Measurements from ENCODE around the gene COL9A3. TPM values are rescaled to one million over a fixed set of nuclear protein-coding genes. Genes with fewer than 3 reads are reported as not detected.

Gene COL9A3
- total and polyA plus RNA-seq, 8 donors, result 1.7 to 183 (median 9.5) TPM

- no peaks in the 10 kb centered on the region for H3K9me3 ChIP-seq
- H3K4me1 ChIP-seq, result peaks cover 0 to 7% (median 0%) of the 10 kb centered on the region in 3 donors
- 75 to 76% methylated on average over 22 of the region's 22 CpGs for WGBS, 2 donors
- DNase-seq (peak in 2 of 6 donors; percentile 59 to 75), FAIRE-seq (no peak), ATAC-seq (no peak)
- no peaks in the 10 kb centered on the region for H3K27me3 ChIP-seq
- no peaks in the 10 kb centered on the region for H3K36me3 ChIP-seq
- no peak for TF ChIP-seq CTCF (IDR thresholded peaks at IDR 0.05)
- H3K27ac ChIP-seq, result no peak overlapping the region
- H3K4me3 ChIP-seq, result no peak overlapping the region
- intact Hi-C loops (cut with DNase I), result no loop called here
Measured at GRCh38 chr20:62825333-62825985, 8.6 kb downstream of the COL9A3 start.

DNA sequence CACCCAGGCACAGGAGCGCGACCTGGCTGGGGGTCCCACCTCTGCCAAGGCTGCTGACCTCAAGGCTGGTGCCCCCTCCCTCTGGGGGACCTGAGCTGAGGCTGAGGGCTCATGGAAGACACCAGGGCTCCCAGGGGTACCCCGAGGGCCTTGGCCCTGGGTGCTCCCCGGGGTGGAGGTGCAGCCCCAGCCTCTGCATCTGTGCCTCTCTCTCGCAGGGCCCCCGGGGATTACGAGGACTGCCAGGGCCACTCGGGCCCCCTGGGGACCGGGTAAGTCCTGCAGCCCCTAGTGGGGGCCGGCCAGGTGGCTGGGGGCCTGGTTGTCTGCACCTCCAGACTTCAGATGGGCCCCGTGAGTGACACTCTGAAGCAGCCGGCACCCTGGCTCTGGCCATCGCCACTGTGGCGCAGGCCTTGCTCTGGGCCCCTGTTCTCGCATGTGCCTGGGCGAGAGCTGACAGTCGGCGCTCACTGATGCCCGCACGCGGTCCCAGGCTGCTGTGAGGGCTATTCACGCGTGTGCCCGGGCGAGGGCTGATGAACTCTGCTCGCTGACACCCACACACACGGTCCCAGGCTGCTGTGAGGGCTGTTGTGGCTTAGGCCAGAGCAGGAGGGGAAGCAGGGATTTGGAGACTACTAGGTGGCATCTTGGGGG lies 9.3 kb downstream of the COL9A3 start:
- Histone ChIP-seq H3K9me3 (no peaks in the 10 kb centered on the region), H3K27me3 (no peaks in the 10 kb centered on the region), H3K27ac (no peak overlapping the region), H3K4me3 (no peak overlapping the region), H3K36me3 (no peaks in the 10 kb centered on the region), H3K4me1 (peaks cover 0 to 7% (median 0%) of the 10 kb centered on the region in 3 donors)
- WGBS, 2 donors, result 73 to 81% methylated on average over 25 to 27 of the region's 27 CpGs
- ATAC-seq, result no peak
- intact Hi-C loops (cut with DNase I), result no loop called here
- FAIRE-seq, result no peak
- DNase-seq, result peak in 2 of 6 donors; percentile 37 to 60
- no peak for TF ChIP-seq CTCF (IDR thresholded peaks at IDR 0.05)

GRCh38 chr20:62826646-62827310 lies 9.9 kb downstream of the COL9A3 start:
- WGBS, 2 donors, result 78 to 90% methylated on average over 23 to 24 of the region's 24 CpGs
- TF ChIP-seq CTCF (IDR thresholded peaks at IDR 0.05), result no peak
- Histone ChIP-seq H3K27me3 (no peaks in the 10 kb centered on the region), H3K36me3 (no peaks in the 10 kb centered on the region), H3K4me3 (no peak overlapping the region), H3K9me3 (no peaks in the 10 kb centered on the region), H3K27ac (no peak overlapping the region), H3K4me1 (peaks cover 0 to 7% (median 0%) of the 10 kb centered on the region in 3 donors)
- no peak for FAIRE-seq
- intact Hi-C loops (cut with DNase I), result no loop called here
- DNase-seq, result peak in 4 of 6 donors; percentile 4 to 53 (median 42)
- ATAC-seq, result no peak

GRCh38 chr20:62827311-62828038 lies 10.6 kb downstream of the COL9A3 start:
- DNase-seq, result peak in 3 of 6 donors; percentile 47 to 73 (median 59)
- no peak for TF ChIP-seq CTCF (IDR thresholded peaks at IDR 0.05)
- intact Hi-C loops (cut with DNase I), result no loop called here

More at GRCh38 chr20:62827311-62828038, 10.6 kb downstream of the COL9A3 start:
- peaks cover 0 to 7% (median 0%) of the 10 kb centered on the region in 3 donors for H3K4me1 ChIP-seq
- no peaks in the 10 kb centered on the region for H3K27me3 ChIP-seq
- H3K4me3 ChIP-seq, result no peak overlapping the region
- no peaks in the 10 kb centered on the region for H3K36me3 ChIP-seq
- H3K27ac ChIP-seq, result no peak overlapping the region
- no peaks in the 10 kb centered on the region for H3K9me3 ChIP-seq
- ATAC-seq (no peak), FAIRE-seq (no peak)
- WGBS, 2 donors, result 60 to 72% methylated on average over 29 of the region's 29 CpGs

All from pancreas (tissue), 10 donors.